GM12878 (cell line): Measurements from ENCODE around the gene SUFU. TPM values are rescaled to one million over a fixed set of nuclear protein-coding genes. Genes with fewer than 3 reads are reported as not detected.

Source experiments
- ATAC-seq: fragments of 200-7000 bp; cut with Tn5 transposase; 3 replicates; pipeline ENCODE4 v1.9.1; 2020; ENCODE audit warnings: mild to moderate bottlenecking, moderate library complexity
- BruUV-seq: library from RNA; stranded (reverse); fragments of 400-500 nt; replicated peaks from 2 replicates; lab custom pipeline; 2021; lab: Mats Ljungman, UMichigan
- CTCF ChIA-PET: fragments of 300-600 bp; sonication (Branson Sonifier 250); formaldehyde crosslinking; extraction: SDS; loops from one replicate; lab custom pipeline; 2021; ENCODE audit warnings: inconsistent platforms; lab: Yijun Ruan, JAX
- POLR2A ChIA-PET: fragments of 350-600 bp; formaldehyde crosslinking; extraction: SDS; loops from one replicate; lab custom pipeline; 2021; ENCODE audit warnings: inconsistent platforms; lab: Charles Lee
- RAD21 ChIA-PET: fragments of 300-600 bp; sonication (Branson Sonifier 250); formaldehyde crosslinking; loops from one replicate; lab custom pipeline; 2023; ENCODE audit warnings: antibody characterized with exemption; ENCODE audit not compliant: unreplicated experiment; lab: Charles Lee
- SMC1A ChIA-PET: fragments of 300-600 bp; sonication (Branson Sonifier 250); formaldehyde crosslinking; loops from one replicate; lab custom pipeline; 2023; ENCODE audit not compliant: unreplicated experiment, uncharacterized antibody; lab: Charles Lee
- DNase-seq: peaks from one replicate; pipeline ENCODE4 v3.0.0-alpha.2; 2011; ENCODE audit warnings: low read depth, low spot score
- FAIRE-seq: peaks from 3 replicates; lab custom pipeline; 2011; peaks lifted over from hg19 to GRCh38; lab: Jason Lieb, UNC
- H2AFZ ChIP-seq: 2 replicates; pipeline ENCODE4 v1.6.0; 2011; ENCODE audit warnings: low read depth, low read length, control low read depth; ENCODE audit not compliant: control insufficient read depth
- H3K27ac ChIP-seq: 2 replicates; pipeline ENCODE4 v1.5.1; 2011; ENCODE audit warnings: control low read depth; ENCODE audit not compliant: control insufficient read depth, insufficient read depth
- H3K27me3 ChIP-seq, 2 experiments: replicated peaks in 1 of 2; 2 replicates each; pipeline versions ENCODE4 v1.6.0 to v1.6.1; 2011; ENCODE audit warnings: low read length in 1 of 2; ENCODE audit not compliant: control insufficient read depth in 2 of 2, insufficient read depth in 2 of 2
- H3K36me3 ChIP-seq, 2 experiments: 2 replicates each; pipeline ENCODE4 v1.5.1; 2011; ENCODE audit warnings: low read length in 1 of 2; ENCODE audit not compliant: control insufficient read depth in 2 of 2, insufficient read depth in 2 of 2
- H3K4me1 ChIP-seq: 2 replicates; pipeline ENCODE4 v1.6.1; 2011; ENCODE audit warnings: mild to moderate bottlenecking, low read length, moderate library complexity, mixed read lengths; ENCODE audit not compliant: control insufficient read depth, insufficient read depth
- H3K4me2 ChIP-seq: 2 replicates; pipeline ENCODE4 v1.6.0; 2011; ENCODE audit warnings: control low read depth; ENCODE audit not compliant: control insufficient read depth, insufficient read depth
- H3K4me3 ChIP-seq: fragments of 200-600 bp; sonication (generic); 2 replicates; pipeline ENCODE4 v1.5.1; 2016
- H3K79me2 ChIP-seq: 2 replicates; pipeline ENCODE4 v1.6.0; 2011; ENCODE audit warnings: low read length; ENCODE audit not compliant: control insufficient read depth, insufficient read depth
- H3K9ac ChIP-seq: 2 replicates; pipeline ENCODE4 v1.8.0; 2011; ENCODE audit warnings: low read length, control low read depth, mixed read lengths; ENCODE audit not compliant: control insufficient read depth, insufficient read depth
- H3K9me3 ChIP-seq: replicated peaks from 3 replicates; pipeline ENCODE4 v1.5.1; 2011; ENCODE audit warnings: mild to moderate bottlenecking, low read length; ENCODE audit not compliant: control insufficient read depth, insufficient read depth
- H4K20me1 ChIP-seq: 2 replicates; pipeline ENCODE4 v1.6.0; 2011; ENCODE audit not compliant: control insufficient read depth, insufficient read depth
- BCLAF1 ChIP-seq: fragments of 450-650 bp; IDR thresholded peaks from 2 replicates; pipeline ENCODE4 v1.6.1; 2017; ENCODE audit warnings: antibody characterized with exemption, mild to moderate bottlenecking, moderate library complexity
- FOXK2 ChIP-seq: fragments of 450-650 bp; IDR thresholded peaks from 2 replicates; pipeline ENCODE4 v1.6.1; 2017; ENCODE audit warnings: mild to moderate bottlenecking, moderate library complexity
- HDAC6 ChIP-seq: fragments of 200-600 bp; sonication (generic); IDR thresholded peaks from one replicate; pipeline ENCODE4 v1.8.0; 2017; ENCODE audit warnings: antibody characterized with exemption; ENCODE audit not compliant: unreplicated experiment
- HDGF ChIP-seq: fragments of 450-650 bp; IDR thresholded peaks from 2 replicates; pipeline ENCODE4 v1.6.1; 2016; ENCODE audit warnings: antibody characterized with exemption
- JUND ChIP-seq: IDR thresholded peaks from 2 replicates; pipeline ENCODE4 v1.6.1; 2012; ENCODE audit warnings: low read depth, mild to moderate bottlenecking, low read length, improper control_type of control experiment, moderate library complexity
- MEF2B ChIP-seq: fragments of 450-650 bp; IDR thresholded peaks from 2 replicates; pipeline ENCODE4 v1.6.1; 2018; ENCODE audit warnings: mild to moderate bottlenecking, moderate library complexity; ENCODE audit not compliant: partially characterized antibody, poor library complexity, severe bottlenecking
- RAD21 ChIP-seq: IDR thresholded peaks from 2 replicates; pipeline ENCODE4 v1.6.1; 2011; ENCODE audit warnings: mild to moderate bottlenecking, low read depth, low read length, moderate library complexity; ENCODE audit not compliant: insufficient read depth
- SIN3A ChIP-seq: IDR thresholded peaks from 2 replicates; pipeline ENCODE4 v1.6.1; 2012; ENCODE audit warnings: low read depth, low read length, improper control_type of control experiment
- STAT3 ChIP-seq: IDR thresholded peaks from 2 replicates; pipeline ENCODE4 v1.6.1; 2011; ENCODE audit warnings: low read depth, low read length, improper control_type of control experiment
- USF1 ChIP-seq: IDR thresholded peaks from 2 replicates; pipeline ENCODE4 v1.6.1; 2011; ENCODE audit warnings: borderline replicate concordance, low read depth, mild to moderate bottlenecking, moderate library complexity, mixed read lengths, low read length; ENCODE audit not compliant: insufficient read depth; ENCODE audit errors: extremely low read length
- ZSCAN29 ChIP-seq: fragments of 450-650 bp; IDR thresholded peaks from 2 replicates; pipeline ENCODE4 v1.6.1; 2017; ENCODE audit warnings: mild to moderate bottlenecking, moderate library complexity
- WGBS: methylation state at CpG from one replicate; pipeline ENCODE4 v1.1.6; 2016; ENCODE audit warnings: low lambda C conversion rate; ENCODE audit not compliant: insufficient replicate concordance, insufficient coverage; ENCODE audit errors: missing lambda C conversion rate; 5-methylcytosine and 5-hydroxymethylcytosine counted together
- in situ Hi-C: fragments of 300-500 bp; cut with MboI; formaldehyde crosslinking; loops from 9 replicates; pipeline ENCODE4 v1.14.3; 2018; ENCODE audit warnings: mixed read lengths
- intact Hi-C: fragments of 100-400 bp; cut with micrococcal nuclease; formaldehyde crosslinking; loops from one replicate; pipeline ENCODE4 v1.14.2; 2022; ENCODE audit not compliant: unreplicated experiment
- polyA plus RNA-seq, 11 experiments: library from polyadenylated mRNA; depleted of rRNA in 4 of 11; unstranded in 6 of 11; stranded (reverse) in 5 of 11; fragments of >200 nt; fragmentation: Nextera tagmentation in 4 of 11; fragmentation: Illumina TruSeq in 1 of 11; extraction: Ambion mirVana in 4 of 11; extraction: Trizol in 1 of 11; gene quantifications; 1 replicate in 1 of 11; 2 replicates in 10 of 11; pipeline versions ENCODE4 v1.2.1 to v1.2.3, GENCODE V29; 2011 to 2016; ENCODE audit warnings: inconsistent platforms in 2 of 11, missing spikeins in 2 of 11, low read depth in 1 of 11
- total RNA-seq, 4 experiments: library from RNA; depleted of rRNA in 3 of 4; stranded (reverse); fragments of >200 nt in 3 of 4; fragmentation: Illumina TruSeq in 1 of 4; extraction: Trizol in 1 of 4; gene quantifications; 2 replicates each; pipeline versions ENCODE4 v1.2.1 to v1.2.3, GENCODE V29; 2013 to 2021
- TF ChIP-seq, protein P1 (sequence below): fragments of 450-650 bp; IDR thresholded peaks from 2 replicates; pipeline ENCODE4 v1.6.1; 2016; ENCODE audit warnings: mild to moderate bottlenecking
- TF ChIP-seq, protein P2 (sequence below): fragments of 450-650 bp; IDR thresholded peaks from 2 replicates; pipeline ENCODE4 v1.6.1; 2017; ENCODE audit warnings: mild to moderate bottlenecking, low read depth, inconsistent platforms; ENCODE audit not compliant: poor library complexity, severe bottlenecking

SUFU gene
- total and polyA plus RNA-seq, 10 of the 15 experiments (the other 5 are each of a cell fraction or from before 2014, with no cell fraction given), result 0.68 to 7.7 (median 2.4) TPM

DNA sequence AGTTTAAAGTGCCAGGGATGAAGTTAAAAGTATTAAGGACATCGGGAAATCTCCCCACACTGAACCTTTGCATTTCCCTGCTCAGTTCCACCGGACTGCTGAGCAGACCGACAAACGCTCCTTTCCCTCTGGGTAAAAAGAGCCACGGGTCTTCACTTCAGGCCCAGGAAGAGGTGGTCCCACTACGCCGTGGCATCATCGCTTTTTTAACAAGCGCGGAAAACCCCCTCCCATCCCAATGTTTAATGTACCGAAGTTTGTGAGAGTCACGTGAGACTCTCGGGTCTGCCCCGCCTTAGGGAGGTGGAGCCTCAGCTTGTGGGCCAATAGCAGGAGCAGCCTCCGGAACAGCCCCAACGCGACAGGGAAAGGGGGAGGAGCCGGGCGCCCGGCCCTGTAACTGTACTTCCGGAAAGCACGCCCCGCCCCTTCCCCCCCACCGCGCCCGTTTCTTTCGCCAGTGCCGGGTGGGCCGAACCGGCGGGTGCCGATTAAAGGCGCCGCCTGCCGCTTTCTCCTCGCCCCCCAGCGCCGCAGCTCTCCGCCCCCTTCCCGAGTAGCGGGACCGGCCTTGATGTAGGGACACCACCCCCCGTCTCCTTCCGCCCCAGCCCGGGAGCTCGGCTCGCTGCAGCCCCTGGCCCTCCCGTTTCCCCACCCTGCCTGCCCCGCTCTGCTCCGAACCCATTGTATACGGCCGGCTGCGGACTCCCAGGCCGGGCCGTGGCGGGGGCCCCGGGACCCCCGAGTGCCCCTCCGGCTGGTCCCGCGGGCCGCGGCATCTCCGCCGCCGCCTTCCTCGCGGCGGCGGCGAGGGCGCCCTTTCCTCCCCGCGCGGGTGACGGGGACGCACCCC is 138.3 kb downstream of the SUFU start:
- intact Hi-C loops (loop anchor here (10.0 kb wide), 2 partner anchors 247 to 553 kb away; partner anchors contain the start of genes NFKB2 and NT5C2), in situ Hi-C loops (no loop called here)
- BruUV-seq, result TSS peak; percentile 27
- POLR2A ChIA-PET, result interaction anchor here (0.5 to 3.6 kb wide), 17 partner anchors 9 to 1601 kb away, joined by 3 to 38 read pairs (median 4); partner anchors contain the start of genes ACTR1A, ARL3, NFKB2 and SFXN2
- DNase-seq (peak; percentile 90), FAIRE-seq (peak; percentile 99), ATAC-seq (peak; percentile 69)
- Histone ChIP-seq H3K4me2 (peak overlapping the region; percentile 76), H3K27ac (peak overlapping the region; percentile 96), H4K20me1 (no peaks in the 10 kb centered on the region), H3K79me2 (peaks cover 47% of the 10 kb centered on the region), H3K4me1 (peaks cover 7% of the 10 kb centered on the region), H3K4me3 (peak overlapping the region; percentile 93), H3K9ac (peak overlapping the region; percentile 99), H2AFZ (peak overlapping the region; percentile 95), H3K36me3 (no peaks in the 10 kb centered on the region), H3K9me3 (no peaks in the 10 kb centered on the region), H3K27me3 (no peaks in the 10 kb centered on the region)
- RAD21 ChIA-PET, result interaction anchor here (0.5 to 2.1 kb wide), 13 partner anchors 9 to 746 kb away, joined by 3 to 11 read pairs (median 4); partner anchors contain the start of genes ARL3 and SFXN2
- SMC1A ChIA-PET, result interaction anchor here (0.7 to 2.2 kb wide), 7 partner anchors 9 to 372 kb away, joined by 3 to 6 read pairs (median 4); partner anchors contain the start of gene FBXL15
- CTCF ChIA-PET, result interaction anchor here (0.6 to 1.8 kb wide), 7 partner anchors 27 to 357 kb away, joined by 3 to 9 read pairs (median 4); partner anchors contain the start of genes ARL3 and SFXN2
- WGBS, result 2% methylated on average over 68 of the region's 77 CpGs
- TF ChIP-seq JUND (no peak), SIN3A (no peak; the same call in 1 of the 2 replicates), STAT3 (no peak), FOXK2 (no peak), HDAC6 (no peak), MEF2B (peak; percentile 30), HDGF (peak; percentile 89), RAD21 (no peak), ZSCAN29 (0 out of 2 replicates have a peak, but pooled peaks have one; percentile 50), BCLAF1 (peak; percentile 61; the same call in 1 of the 2 replicates), USF1 (peak; percentile 81)
- TF ChIP-seq, protein P1, sequence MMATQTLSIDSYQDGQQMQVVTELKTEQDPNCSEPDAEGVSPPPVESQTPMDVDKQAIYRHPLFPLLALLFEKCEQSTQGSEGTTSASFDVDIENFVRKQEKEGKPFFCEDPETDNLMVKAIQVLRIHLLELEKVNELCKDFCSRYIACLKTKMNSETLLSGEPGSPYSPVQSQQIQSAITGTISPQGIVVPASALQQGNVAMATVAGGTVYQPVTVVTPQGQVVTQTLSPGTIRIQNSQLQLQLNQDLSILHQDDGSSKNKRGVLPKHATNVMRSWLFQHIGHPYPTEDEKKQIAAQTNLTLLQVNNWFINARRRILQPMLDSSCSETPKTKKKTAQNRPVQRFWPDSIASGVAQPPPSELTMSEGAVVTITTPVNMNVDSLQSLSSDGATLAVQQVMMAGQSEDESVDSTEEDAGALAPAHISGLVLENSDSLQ, result 0 out of 2 replicates have a peak, but pooled peaks have one; percentile 14
- TF ChIP-seq, protein P2, sequence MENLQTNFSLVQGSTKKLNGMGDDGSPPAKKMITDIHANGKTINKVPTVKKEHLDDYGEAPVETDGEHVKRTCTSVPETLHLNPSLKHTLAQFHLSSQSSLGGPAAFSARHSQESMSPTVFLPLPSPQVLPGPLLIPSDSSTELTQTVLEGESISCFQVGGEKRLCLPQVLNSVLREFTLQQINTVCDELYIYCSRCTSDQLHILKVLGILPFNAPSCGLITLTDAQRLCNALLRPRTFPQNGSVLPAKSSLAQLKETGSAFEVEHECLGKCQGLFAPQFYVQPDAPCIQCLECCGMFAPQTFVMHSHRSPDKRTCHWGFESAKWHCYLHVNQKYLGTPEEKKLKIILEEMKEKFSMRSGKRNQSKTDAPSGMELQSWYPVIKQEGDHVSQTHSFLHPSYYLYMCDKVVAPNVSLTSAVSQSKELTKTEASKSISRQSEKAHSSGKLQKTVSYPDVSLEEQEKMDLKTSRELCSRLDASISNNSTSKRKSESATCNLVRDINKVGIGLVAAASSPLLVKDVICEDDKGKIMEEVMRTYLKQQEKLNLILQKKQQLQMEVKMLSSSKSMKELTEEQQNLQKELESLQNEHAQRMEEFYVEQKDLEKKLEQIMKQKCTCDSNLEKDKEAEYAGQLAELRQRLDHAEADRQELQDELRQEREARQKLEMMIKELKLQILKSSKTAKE, result peak; percentile 24
